IMR-90 (cell line): ENCODE data around the gene ESRP2. TPM values are rescaled to one million over a fixed set of nuclear protein-coding genes. Genes with fewer than 3 reads are reported as not detected.

ENCODE experiments used
- ATAC-seq: fragments of 200-7000 bp; cut with Tn5 transposase; 2 replicates; pipeline ENCODE4 v1.9.1; 2020; ENCODE audit warnings: low read depth, mild to moderate bottlenecking, moderate library complexity
- BruUV-seq: library from RNA; stranded (reverse); fragments of 400-500 nt; replicated peaks from 2 replicates; lab custom pipeline; 2021; lab: Mats Ljungman, UMichigan
- CTCF ChIA-PET: fragments of 300-600 bp; formaldehyde crosslinking; extraction: SDS; loops from one replicate; lab custom pipeline; 2021; ENCODE audit warnings: antibody characterized with exemption; lab: Yijun Ruan, JAX
- POLR2A ChIA-PET: fragments of 300-600 bp; sonication (Branson Sonifier 250); formaldehyde crosslinking; loops from one replicate; lab custom pipeline; 2022; ENCODE audit warnings: antibody characterized with exemption; ENCODE audit not compliant: unreplicated experiment; lab: Charles Lee
- DNase-seq: peaks from one replicate; pipeline ENCODE4 v3.0.0; 2013
- H2AFZ ChIP-seq: replicated peaks from 2 replicates; pipeline ENCODE3; 2013; ENCODE audit warnings: low read length, mild to moderate bottlenecking; ENCODE audit not compliant: poor library complexity
- H2AK5ac ChIP-seq: 2 replicates; pipeline ENCODE4 v1.6.1; 2013; ENCODE audit warnings: low read depth, low read length, inconsistent platforms
- H2AK9ac ChIP-seq: replicated peaks from 2 replicates; pipeline ENCODE3; 2013; ENCODE audit warnings: mild to moderate bottlenecking, low read depth, low read length, moderate library complexity; ENCODE audit not compliant: poor library complexity
- H2BK120ac ChIP-seq: 2 replicates; pipeline ENCODE4 v1.6.1; 2013; ENCODE audit warnings: low read depth, low read length, inconsistent platforms
- H2BK15ac ChIP-seq: 3 replicates; pipeline ENCODE4 v1.6.1; 2013; ENCODE audit warnings: low read depth, low read length, inconsistent platforms
- H2BK20ac ChIP-seq: 2 replicates; pipeline ENCODE4 v1.6.1; 2013; ENCODE audit warnings: low read depth, mild to moderate bottlenecking, inconsistent platforms, low read length, moderate library complexity
- H2BK5ac ChIP-seq: 2 replicates; pipeline ENCODE4 v1.6.1; 2013; ENCODE audit warnings: mild to moderate bottlenecking, low read depth, low read length, inconsistent platforms; ENCODE audit not compliant: poor library complexity, severe bottlenecking
- H3K14ac ChIP-seq: replicated peaks from 2 replicates; pipeline ENCODE4 v1.6.1; 2013; ENCODE audit warnings: low read depth, low read length, inconsistent platforms
- H3K18ac ChIP-seq: 2 replicates; pipeline ENCODE4 v1.6.1; 2013; ENCODE audit warnings: low read depth, low read length, control low read depth
- H3K23ac ChIP-seq: 2 replicates; pipeline ENCODE4 v1.6.1; 2013; ENCODE audit warnings: low read depth, low read length, inconsistent platforms
- H3K27ac ChIP-seq: 2 replicates; pipeline ENCODE4 v1.5.1; 2013; ENCODE audit warnings: mild to moderate bottlenecking, control low read depth, low read length; ENCODE audit not compliant: insufficient read depth
- H3K27me3 ChIP-seq: 2 replicates; pipeline ENCODE4 v1.6.1; 2013; ENCODE audit warnings: low read length; ENCODE audit not compliant: control insufficient read depth, insufficient read depth
- H3K36me3 ChIP-seq: 2 replicates; pipeline ENCODE4 v1.6.1; 2013; ENCODE audit warnings: low read length, mixed read lengths; ENCODE audit not compliant: control insufficient read depth, insufficient read depth
- H3K4ac ChIP-seq: 2 replicates; pipeline ENCODE4 v1.6.1; 2013; ENCODE audit warnings: low read depth, low read length, inconsistent platforms
- H3K4me1 ChIP-seq: 2 replicates; pipeline ENCODE4 v1.6.1; 2013; ENCODE audit warnings: low read length, mixed read lengths; ENCODE audit not compliant: control insufficient read depth, insufficient read depth
- H3K4me2 ChIP-seq: 2 replicates; pipeline ENCODE4 v1.6.1; 2013; ENCODE audit warnings: low read depth, mild to moderate bottlenecking, control low read depth, low read length, moderate library complexity
- H3K4me3 ChIP-seq: 2 replicates; pipeline ENCODE4 v1.5.1; 2013; ENCODE audit warnings: low read depth, mild to moderate bottlenecking, control low read depth, low read length, moderate library complexity; ENCODE audit not compliant: insufficient read depth
- H3K56ac ChIP-seq: 2 replicates; pipeline ENCODE4 v1.6.1; 2013; ENCODE audit warnings: low read length, inconsistent platforms; ENCODE audit not compliant: insufficient read depth; ENCODE audit errors: extremely low read depth
- H3K79me1 ChIP-seq, 2 experiments: 2 replicates each; pipeline ENCODE4 v1.6.1; 2013; ENCODE audit warnings: low read length in 2 of 2, inconsistent platforms in 1 of 2, low read depth in 1 of 2
- H3K9ac ChIP-seq: 2 replicates; pipeline ENCODE4 v1.6.1; 2013; ENCODE audit warnings: low read depth, low read length, control low read depth
- H3K9me1 ChIP-seq: 2 replicates; pipeline ENCODE4 v1.6.1; 2013; ENCODE audit warnings: low read length, inconsistent platforms; ENCODE audit not compliant: insufficient read depth
- H3K9me3 ChIP-seq: 2 replicates; pipeline ENCODE4 v1.6.1; 2013; ENCODE audit warnings: low read length; ENCODE audit not compliant: control insufficient read depth, insufficient read depth
- H4K20me1 ChIP-seq: 2 replicates; pipeline ENCODE4 v1.6.1; 2013; ENCODE audit warnings: low read length, inconsistent platforms; ENCODE audit not compliant: insufficient read depth
- H4K5ac ChIP-seq: 2 replicates; pipeline ENCODE4 v1.6.1; 2013; ENCODE audit warnings: mild to moderate bottlenecking, low read depth, low read length, control low read depth
- H4K8ac ChIP-seq, 2 experiments: 2 replicates each; pipeline ENCODE4 v1.6.1; 2013; ENCODE audit warnings: low read depth in 2 of 2, low read length in 2 of 2, control low read depth in 1 of 2, inconsistent platforms in 1 of 2
- H4K91ac ChIP-seq: 2 replicates; pipeline ENCODE4 v1.6.1; 2013; ENCODE audit warnings: low read depth, low read length, inconsistent platforms; ENCODE audit not compliant: insufficient read depth
- BHLHE40 ChIP-seq: fragments of 150-350 bp; IDR thresholded peaks from 2 replicates; pipeline ENCODE4 v1.6.1; 2016; ENCODE audit warnings: mild to moderate bottlenecking, low read depth, low read length
- CEBPB ChIP-seq: IDR thresholded peaks from 2 replicates; pipeline ENCODE4 v1.6.1; 2012; ENCODE audit warnings: low read depth, low read length, improper control_type of control experiment
- CHD1 ChIP-seq: IDR thresholded peaks from 2 replicates; pipeline ENCODE4 v1.6.1; 2012; ENCODE audit warnings: low read depth, low read length, improper control_type of control experiment
- FOS ChIP-seq: fragments of 150-350 bp; IDR thresholded peaks from 2 replicates; pipeline ENCODE4 v1.6.1; 2016; ENCODE audit warnings: low read depth, low read length
- MAFK ChIP-seq: IDR thresholded peaks from 2 replicates; pipeline ENCODE4 v1.6.1; 2012; ENCODE audit warnings: low read depth, low read length, improper control_type of control experiment
- MAZ ChIP-seq: IDR thresholded peaks from 2 replicates; pipeline ENCODE4 v1.6.1; 2012; ENCODE audit warnings: low read depth, mild to moderate bottlenecking, low read length, improper control_type of control experiment, moderate library complexity, borderline replicate concordance
- MXI1 ChIP-seq: IDR thresholded peaks from 2 replicates; pipeline ENCODE4 v1.6.1; 2012; ENCODE audit warnings: low read depth, mild to moderate bottlenecking, low read length, moderate library complexity, borderline replicate concordance
- NFE2L2 ChIP-seq: fragments of 150-350 bp; IDR thresholded peaks from 2 replicates; pipeline ENCODE4 v1.6.1; 2016; ENCODE audit warnings: low read depth, mild to moderate bottlenecking, low read length
- POLR2A ChIP-seq: IDR thresholded peaks from 2 replicates; pipeline ENCODE4 v1.6.1; 2012; ENCODE audit warnings: mild to moderate bottlenecking, low read depth, low read length
- RAD21 ChIP-seq: IDR thresholded peaks from 2 replicates; pipeline ENCODE4 v1.6.1; 2012; ENCODE audit warnings: low read length, improper control_type of control experiment
- RCOR1 ChIP-seq: IDR thresholded peaks from 2 replicates; pipeline ENCODE4 v1.6.1; 2012; ENCODE audit warnings: mild to moderate bottlenecking, low read length, improper control_type of control experiment; ENCODE audit not compliant: insufficient replicate concordance
- RFX5 ChIP-seq: IDR thresholded peaks from 2 replicates; pipeline ENCODE4 v1.8.0; 2012; ENCODE audit warnings: low read depth, mild to moderate bottlenecking, low read length, moderate library complexity
- SMC3 ChIP-seq: fragments of 150-350 bp; IDR thresholded peaks from 2 replicates; pipeline ENCODE4 v1.6.1; 2016; ENCODE audit warnings: low read depth, mild to moderate bottlenecking, antibody characterized with exemption, low read length, moderate library complexity
- WGBS, 2 experiments: methylation state at CpG; one replicate each; pipeline versions ENCODE4 v1.1.5 to v1.1.7; 2013; ENCODE audit warnings: missing lambda C conversion rate in 2 of 2; ENCODE audit not compliant: insufficient read length in 1 of 2; ENCODE audit errors: extremely low coverage in 2 of 2; 5-methylcytosine and 5-hydroxymethylcytosine counted together
- dilution Hi-C: fragments of 300-500 bp; cut with HindIII; formaldehyde crosslinking; loops from one replicate; pipeline ENCODE4 v1.14.3; 2018; ENCODE audit warnings: low sequenced_read_pairs; ENCODE audit not compliant: unreplicated experiment
- in situ Hi-C: fragments of 300-500 bp; cut with MboI; formaldehyde crosslinking; loops from 3 replicates; pipeline ENCODE4 v1.14.3; 2019; ENCODE audit warnings: low sequenced_read_pairs, inconsistent platforms, mixed read lengths
- intact Hi-C: fragments of 100-400 bp; cut with micrococcal nuclease; formaldehyde crosslinking; loops from 2 replicates; pipeline ENCODE4 v1.10.0; 2022
- polyA plus RNA-seq, 3 experiments: library from polyadenylated mRNA; depleted of rRNA; stranded (reverse); fragments of >200 nt; gene quantifications; 2 replicates each; pipeline ENCODE4 v1.2.3, GENCODE V29; 2012; ENCODE audit warnings: low replicate concordance in 1 of 3
- total RNA-seq: library from RNA; depleted of rRNA; stranded (reverse); fragments of >200 nt; gene quantifications from 2 replicates; pipeline ENCODE4 v1.2.3, GENCODE V29; 2012
- TF ChIP-seq, protein P1 (sequence below): conservative IDR thresholded peaks from 2 replicates; pipeline ENCODE4 v1.5.1; 2012; ENCODE audit warnings: mild to moderate bottlenecking, low read depth, low read length, improper control_type of control experiment

The ESRP2 gene
- total and polyA plus RNA-seq, 2 of the 4 experiments (the other 2 are of a cell fraction) = 0.07 TPM; not detected in 1

DNA sequence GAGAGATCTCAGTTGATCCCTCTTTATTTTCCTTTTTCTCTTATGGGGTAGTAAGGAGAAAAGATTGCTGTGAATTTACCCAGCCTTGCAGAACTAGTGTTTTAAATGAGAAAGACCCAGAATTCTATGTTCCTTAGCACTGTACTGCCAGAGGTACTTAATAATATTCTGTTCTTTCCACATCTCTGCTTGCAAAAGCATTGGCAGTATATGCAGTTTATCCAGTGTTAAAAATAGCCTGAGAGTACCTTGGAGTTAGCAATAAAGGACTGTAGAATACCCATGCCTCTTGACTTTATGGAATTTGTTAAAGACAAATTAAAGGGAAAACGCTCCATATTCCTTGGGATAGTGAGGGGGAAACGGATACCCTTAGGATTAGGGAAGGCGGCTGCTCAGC is 40.3 kb upstream of the ESRP2 start (continued):
- TF ChIP-seq MXI1 (no peak), FOS (no peak), RCOR1 (no peak), MAFK (no peak), RFX5 (no peak)

DNA sequence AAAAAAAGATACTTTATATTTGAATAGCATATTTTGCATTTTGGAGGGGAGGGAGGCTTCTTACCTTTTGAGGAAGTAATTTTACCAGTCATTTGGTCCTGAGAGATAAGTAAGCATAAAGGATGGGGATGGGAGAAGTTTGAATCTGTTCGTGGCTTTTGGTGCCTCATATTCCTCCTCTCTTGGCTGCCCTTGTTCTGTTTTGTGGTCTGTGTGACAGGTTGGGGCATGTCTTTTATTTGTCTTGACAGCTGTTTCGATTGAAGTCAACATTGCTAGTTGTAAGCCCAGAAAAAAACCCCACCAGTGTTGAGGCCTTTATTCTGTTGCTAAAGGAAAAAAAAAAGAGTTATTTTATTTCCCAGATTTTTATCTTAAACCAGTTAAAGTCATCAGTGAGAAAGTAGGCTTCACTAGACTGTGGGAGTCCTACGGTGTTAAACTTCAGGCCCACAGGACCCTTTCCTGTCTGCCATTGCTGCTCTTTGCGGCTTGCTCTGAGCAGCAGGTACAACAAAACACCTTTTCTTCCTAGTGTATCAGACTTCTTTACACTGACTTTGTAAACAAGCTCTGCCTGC is 39.8 kb upstream of the ESRP2 start:
- no peak overlapping the region for H3K14ac ChIP-seq
- peaks cover 21 to 71% of the 10 kb centered on the region in 2 experiments; a peak in 3 of 4 replicates for H3K79me1 ChIP-seq
- dilution Hi-C loops = no loop called here
- no peak overlapping the region for H3K4me3 ChIP-seq
- CTCF ChIA-PET = interaction anchor here (0.9 kb wide), 1 partner anchor 12 kb away, joined by 4 read pairs; the partner anchor contains the start of gene SLC7A6
- DNase-seq = no peak
- POLR2A ChIA-PET = no interaction called here
- H2BK120ac ChIP-seq = no peak overlapping the region
- no peak for ATAC-seq
- H3K4ac ChIP-seq = no peak overlapping the region
- H3K9ac ChIP-seq = no peak overlapping the region
- no peak overlapping the region for H3K4me2 ChIP-seq
- no peak overlapping the region for H3K18ac ChIP-seq
- H3K9me1 ChIP-seq = peaks cover 12% of the 10 kb centered on the region; the same call in 1 of the 2 replicates
- no peak overlapping the region for H2BK5ac ChIP-seq
- peaks cover 56% of the 10 kb centered on the region for H4K20me1 ChIP-seq
- intact Hi-C loops = no loop called here
- TSS peak; percentile 23 for BruUV-seq
- H2BK20ac ChIP-seq = no peak overlapping the region
- no peak overlapping the region for H4K8ac ChIP-seq
- H2AK9ac ChIP-seq = no peak overlapping the region
- H3K9me3 ChIP-seq = no peaks in the 10 kb centered on the region
- H3K4me1 ChIP-seq = peaks cover 2% of the 10 kb centered on the region; the same call in 1 of the 2 replicates
- WGBS, 2 experiments = no CpG with 5 or more reads among the region's 4 CpGs
- H4K91ac ChIP-seq = no peak overlapping the region
- no peak overlapping the region for H3K23ac ChIP-seq
- no peak overlapping the region for H2AK5ac ChIP-seq
- H2AFZ ChIP-seq = no peak overlapping the region
- no peaks in the 10 kb centered on the region for H3K27me3 ChIP-seq
- H2BK15ac ChIP-seq = no peak overlapping the region
- H3K36me3 ChIP-seq = peaks cover 30% of the 10 kb centered on the region
- in situ Hi-C loops = no loop called here
- no peak overlapping the region for H3K56ac ChIP-seq
- no peak overlapping the region for H4K5ac ChIP-seq
- no peak overlapping the region for H3K27ac ChIP-seq
- TF ChIP-seq, protein P1, sequence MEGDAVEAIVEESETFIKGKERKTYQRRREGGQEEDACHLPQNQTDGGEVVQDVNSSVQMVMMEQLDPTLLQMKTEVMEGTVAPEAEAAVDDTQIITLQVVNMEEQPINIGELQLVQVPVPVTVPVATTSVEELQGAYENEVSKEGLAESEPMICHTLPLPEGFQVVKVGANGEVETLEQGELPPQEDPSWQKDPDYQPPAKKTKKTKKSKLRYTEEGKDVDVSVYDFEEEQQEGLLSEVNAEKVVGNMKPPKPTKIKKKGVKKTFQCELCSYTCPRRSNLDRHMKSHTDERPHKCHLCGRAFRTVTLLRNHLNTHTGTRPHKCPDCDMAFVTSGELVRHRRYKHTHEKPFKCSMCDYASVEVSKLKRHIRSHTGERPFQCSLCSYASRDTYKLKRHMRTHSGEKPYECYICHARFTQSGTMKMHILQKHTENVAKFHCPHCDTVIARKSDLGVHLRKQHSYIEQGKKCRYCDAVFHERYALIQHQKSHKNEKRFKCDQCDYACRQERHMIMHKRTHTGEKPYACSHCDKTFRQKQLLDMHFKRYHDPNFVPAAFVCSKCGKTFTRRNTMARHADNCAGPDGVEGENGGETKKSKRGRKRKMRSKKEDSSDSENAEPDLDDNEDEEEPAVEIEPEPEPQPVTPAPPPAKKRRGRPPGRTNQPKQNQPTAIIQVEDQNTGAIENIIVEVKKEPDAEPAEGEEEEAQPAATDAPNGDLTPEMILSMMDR = no peak
- TF ChIP-seq CHD1 (no peak), RCOR1 (no peak), BHLHE40 (no peak), MXI1 (no peak), MAZ (no peak), POLR2A (no peak), SMC3 (no peak), CEBPB (no peak), NFE2L2 (no peak), FOS (no peak), RFX5 (no peak), MAFK (no peak), RAD21 (no peak)
